ENCODE measurements around the gene UTS2R.

GRCh38 chr17:82328141-82328993 is 43.2 kb upstream of the UTS2R start:
- TF ChIP-seq CTCF (IDR thresholded peaks at IDR 0.05): no peak
- no peak for TF ChIP-seq POLR2A (IDR thresholded peaks at IDR 0.05)

Data from body of pancreas (tissue), 4 donors.